ENCODE results near the gene LAMC2. TPM values are rescaled to one million over a fixed set of nuclear protein-coding genes. Genes with fewer than 3 reads are reported as not detected.

The LAMC2 gene
- total RNA-seq = 9.3 and 13.0 TPM in 2 replicates

GRCh38 chr1:183185941-183186490 lies at the start of gene LAMC2:
LAMC2 (plus strand) TSS chr1:183186264; CDS start chr1:183186353, 89 bp downstream.

Other genes starting within 250 kb of the LAMC2 start
- gene SHCBP1L, start 233.1 kb upstream of the LAMC2 start, total RNA-seq = not detected in 2 replicates
- 283 and 465 TPM in 2 replicates for gene LAMC1, start 162.8 kb upstream of the LAMC2 start, total RNA-seq
- gene NMNAT2, start 232.1 kb downstream of the LAMC2 start, total RNA-seq = under 0.01 and 2.9 TPM in 2 replicates